NT2/D1 (cell line): Measurements from ENCODE around the gene SPATS1.

ENCODE experiments used
- SUZ12 ChIP-seq: IDR thresholded peaks from 2 replicates; pipeline ENCODE4 v1.6.1; 2011; ENCODE audit not compliant: insufficient read length, insufficient read depth; ENCODE audit errors: extremely low read depth
- ZNF274 ChIP-seq: IDR thresholded peaks from 2 replicates; pipeline ENCODE4 v1.6.1; 2011; ENCODE audit warnings: mild to moderate bottlenecking, low read depth, low read length

GRCh38 chr6:44315951-44316350 lies 26.5 kb upstream of the SPATS1 start:
- TF ChIP-seq ZNF274 (no peak), SUZ12 (no peak)
